Measurements from ENCODE around the gene CAMK2N1. TPM values are rescaled to one million over a fixed set of nuclear protein-coding genes. Genes with fewer than 3 reads are reported as not detected.

Gene CAMK2N1
- total and polyA plus RNA-seq, 2 donors (not counting 1 experiment from before 2014, with no cell fraction given), result 79.9 to 156 TPM

- H3K27me3 ChIP-seq (ENCODE audit: control insufficient read depth, insufficient read depth, low read length), result no peaks in the 10 kb centered on the region
- no peaks in the 10 kb centered on the region for H3K36me3 ChIP-seq (ENCODE audit: control insufficient read depth, insufficient read depth, low read length)
- H4K20me1 ChIP-seq (ENCODE audit: control insufficient read depth, extremely low read depth, insufficient read depth, low read length), result no peaks in the 10 kb centered on the region
- no peak overlapping the region for H3K9ac ChIP-seq (ENCODE audit: insufficient read depth, low read length)
- no peak overlapping the region for H3K27ac ChIP-seq (ENCODE audit: insufficient read depth, low read length)
- DNase-seq (ENCODE audit: low read depth in 2 of 2), result peak; percentile 51 to 59
- H3K79me2 ChIP-seq (ENCODE audit: control insufficient read depth, insufficient read depth, low read length), result no peaks in the 10 kb centered on the region
- peak overlapping the region; percentile 37 for H3K4me2 ChIP-seq (ENCODE audit: extremely low read depth, insufficient read depth, low read length)
- TF ChIP-seq CTCF (conservative IDR thresholded peaks at IDR 0.05 in 1 of 2, IDR thresholded peaks at IDR 0.05 in 1 of 2; ENCODE audit: low read depth in 1 of 2, low read length in 2 of 2) (no peak), EZH2 (IDR thresholded peaks at IDR 0.05; ENCODE audit: low read length, missing control alignments) (no peak)
- peaks cover 3% of the 10 kb centered on the region for H3K4me1 ChIP-seq (ENCODE audit: control insufficient read depth, extremely low read depth, insufficient read depth, low read length)
- no peak overlapping the region for H3K4me3 ChIP-seq (replicated peaks in 1 of 4; ENCODE audit: control extremely low read depth in 1 of 4, insufficient read depth in 1 of 4, low read depth in 3 of 4, low read length in 4 of 4)
- H2AFZ ChIP-seq (ENCODE audit: low read length), result no peak overlapping the region
- no peaks in the 10 kb centered on the region for H3K9me3 ChIP-seq (ENCODE audit: control insufficient read depth, insufficient read depth, low read depth, low read length)
These were observed 36.2 kb downstream of the CAMK2N1 start for GRCh38 chr1:20449735-20450311.

GRCh38 chr1:20448671-20449071 lies 37.3 kb downstream of the CAMK2N1 start:
- no peaks in the 10 kb centered on the region for H4K20me1 ChIP-seq (ENCODE audit: control insufficient read depth, extremely low read depth, insufficient read depth, low read length)
- TF ChIP-seq EZH2 (IDR thresholded peaks at IDR 0.05; ENCODE audit: low read length, missing control alignments), result no peak
- no peak for TF ChIP-seq CTCF (conservative IDR thresholded peaks at IDR 0.05 in 1 of 2, IDR thresholded peaks at IDR 0.05 in 1 of 2; ENCODE audit: low read depth in 1 of 2, low read length in 2 of 2)
- H3K9ac ChIP-seq (ENCODE audit: insufficient read depth, low read length), result no peak overlapping the region
- H3K4me2 ChIP-seq (ENCODE audit: extremely low read depth, insufficient read depth, low read length), result no peak overlapping the region
- H3K27me3 ChIP-seq (ENCODE audit: control insufficient read depth, insufficient read depth, low read length), result no peaks in the 10 kb centered on the region
- H3K36me3 ChIP-seq (ENCODE audit: control insufficient read depth, insufficient read depth, low read length), result no peaks in the 10 kb centered on the region
- peaks cover 3% of the 10 kb centered on the region for H3K4me1 ChIP-seq (ENCODE audit: control insufficient read depth, extremely low read depth, insufficient read depth, low read length)
- no peaks in the 10 kb centered on the region for H3K9me3 ChIP-seq (ENCODE audit: control insufficient read depth, insufficient read depth, low read depth, low read length)
- H3K27ac ChIP-seq (ENCODE audit: insufficient read depth, low read length), result no peak overlapping the region
- H3K79me2 ChIP-seq (ENCODE audit: control insufficient read depth, insufficient read depth, low read length), result no peaks in the 10 kb centered on the region
- H2AFZ ChIP-seq (ENCODE audit: low read length), result no peak overlapping the region
- DNase-seq (ENCODE audit: low read depth in 2 of 2), result no peak
- H3K4me3 ChIP-seq (replicated peaks in 1 of 4; ENCODE audit: control extremely low read depth in 1 of 4, insufficient read depth in 1 of 4, low read depth in 3 of 4, low read length in 4 of 4), result no peak overlapping the region

GRCh38 chr1:20447794-20448193 lies 38.2 kb downstream of the CAMK2N1 start:
- TF ChIP-seq EZH2 (IDR thresholded peaks at IDR 0.05; ENCODE audit: low read length, missing control alignments) (no peak), CTCF (conservative IDR thresholded peaks at IDR 0.05 in 1 of 2, IDR thresholded peaks at IDR 0.05 in 1 of 2; ENCODE audit: low read depth in 1 of 2, low read length in 2 of 2) (no peak)
- Histone ChIP-seq H3K4me1 (ENCODE audit: control insufficient read depth, extremely low read depth, insufficient read depth, low read length) (peaks cover 5% of the 10 kb centered on the region), H3K4me2 (ENCODE audit: extremely low read depth, insufficient read depth, low read length) (no peak overlapping the region), H2AFZ (ENCODE audit: low read length) (no peak overlapping the region), H3K9me3 (ENCODE audit: control insufficient read depth, insufficient read depth, low read depth, low read length) (no peaks in the 10 kb centered on the region), H3K79me2 (ENCODE audit: control insufficient read depth, insufficient read depth, low read length) (no peaks in the 10 kb centered on the region), H3K27me3 (ENCODE audit: control insufficient read depth, insufficient read depth, low read length) (no peaks in the 10 kb centered on the region), H3K36me3 (ENCODE audit: control insufficient read depth, insufficient read depth, low read length) (no peaks in the 10 kb centered on the region), H4K20me1 (ENCODE audit: control insufficient read depth, extremely low read depth, insufficient read depth, low read length) (no peaks in the 10 kb centered on the region), H3K4me3 (replicated peaks in 1 of 4; ENCODE audit: control extremely low read depth in 1 of 4, insufficient read depth in 1 of 4, low read depth in 3 of 4, low read length in 4 of 4) (no peak overlapping the region), H3K27ac (ENCODE audit: insufficient read depth, low read length) (no peak overlapping the region), H3K9ac (ENCODE audit: insufficient read depth, low read length) (no peak overlapping the region)
- DNase-seq (ENCODE audit: low read depth in 2 of 2), result no peak
